GM18867 (cell line): ENCODE results near the gene RANBP17.
A peak's percentile ranks its signal among the peaks of the same experiment; 100 is the strongest.
"Not testable (repeated sequence)": the region's sequence is repeated elsewhere in the genome, so short reads cannot be mapped to it uniquely, and the experiment has no call there.

ENCODE experiments used
- ATAC-seq: cut with Tn5 transposase; IDR thresholded peaks from one replicate; pipeline ENCODE4 v1.9.1; 2021; ENCODE audit warnings: mild to moderate bottlenecking, moderate library complexity; ENCODE audit not compliant: unreplicated experiment

The RANBP17 gene

DNA sequence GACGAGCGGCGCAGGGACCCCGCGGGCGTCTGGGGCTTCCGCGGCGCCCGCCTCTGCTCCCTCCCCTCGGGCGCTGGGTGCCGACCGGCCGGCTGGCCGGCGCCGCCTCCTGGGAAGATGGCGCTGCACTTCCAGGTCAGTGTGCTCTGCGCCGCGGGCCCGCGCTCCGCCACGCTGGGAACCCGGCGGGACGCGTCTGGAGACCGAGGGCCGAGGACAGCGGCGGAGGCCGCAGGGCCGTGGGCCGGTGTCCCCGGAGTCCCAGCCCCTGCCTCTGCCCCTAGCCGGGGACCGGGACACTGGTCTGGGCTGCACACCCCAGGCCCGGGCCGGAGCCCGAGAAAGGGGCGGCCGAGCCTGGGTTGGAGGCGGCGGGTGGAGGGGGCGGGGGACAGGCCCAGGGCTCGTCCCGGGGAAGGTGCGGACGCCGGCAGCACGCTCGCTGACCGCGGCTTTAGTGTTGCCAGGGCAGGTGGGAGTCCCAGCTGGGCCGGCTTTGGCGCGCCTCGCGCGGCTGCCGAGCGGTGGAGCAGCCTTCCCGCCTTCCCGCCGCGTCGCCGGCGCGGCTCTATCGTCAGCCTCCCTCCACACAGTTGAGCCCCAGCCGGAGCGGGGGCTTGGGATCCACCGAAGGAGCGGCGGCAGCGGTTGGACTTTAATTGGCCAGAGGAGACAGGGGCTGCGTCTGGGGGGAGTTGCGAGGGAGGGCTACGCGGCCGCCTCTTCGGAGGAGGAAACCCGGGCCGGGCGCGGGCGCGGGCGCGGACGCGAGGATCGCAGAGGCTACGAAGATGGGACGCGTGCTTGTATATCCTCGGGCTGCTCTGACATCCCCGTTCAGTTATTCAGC lies at the start of gene RANBP17:
TSS of gene RANBP17 (plus strand) at position 102 of the 850 bp plus-strand sequence.
- ATAC-seq, result no peak

DNA sequence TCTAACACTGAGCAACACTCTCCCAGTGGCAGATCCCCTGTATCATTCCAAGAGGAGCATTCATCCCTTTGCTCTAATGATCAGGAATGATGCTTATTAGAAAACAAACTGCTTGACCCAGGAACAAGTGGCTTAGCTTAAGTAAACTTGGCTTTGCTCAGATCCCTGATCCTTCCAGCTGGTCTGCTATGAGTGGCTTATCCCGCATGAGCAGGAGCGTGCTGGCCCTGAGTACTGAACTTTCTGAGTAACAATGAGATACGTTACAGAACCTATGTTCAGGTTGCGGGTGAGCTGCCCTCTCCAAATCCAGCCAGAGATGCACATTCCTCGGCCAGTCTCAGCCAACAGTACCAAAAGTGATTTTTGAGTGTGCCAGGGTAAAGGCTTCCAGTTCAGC lies 48.6 kb upstream of the RANBP17 start:
- ATAC-seq, result no peak

DNA sequence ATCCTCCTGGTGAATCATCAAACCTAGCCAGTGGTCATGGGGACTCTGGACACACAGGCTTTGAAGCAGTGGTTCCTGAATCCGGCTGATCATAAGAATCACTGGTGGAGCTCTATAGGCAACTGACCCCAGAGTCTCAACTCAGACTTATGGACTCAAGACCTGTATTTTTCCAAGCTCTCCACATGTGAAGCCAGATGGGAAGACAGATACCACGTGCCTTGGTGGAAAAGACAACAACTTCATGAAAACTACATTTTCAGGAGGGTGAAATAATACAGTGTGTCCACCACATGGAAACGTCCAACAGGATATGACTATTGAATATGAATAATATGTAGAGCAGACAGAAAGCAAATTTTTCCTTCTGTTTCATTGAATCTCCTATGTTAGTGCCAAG lies 44.6 kb upstream of the RANBP17 start:
- ATAC-seq, result no peak

DNA sequence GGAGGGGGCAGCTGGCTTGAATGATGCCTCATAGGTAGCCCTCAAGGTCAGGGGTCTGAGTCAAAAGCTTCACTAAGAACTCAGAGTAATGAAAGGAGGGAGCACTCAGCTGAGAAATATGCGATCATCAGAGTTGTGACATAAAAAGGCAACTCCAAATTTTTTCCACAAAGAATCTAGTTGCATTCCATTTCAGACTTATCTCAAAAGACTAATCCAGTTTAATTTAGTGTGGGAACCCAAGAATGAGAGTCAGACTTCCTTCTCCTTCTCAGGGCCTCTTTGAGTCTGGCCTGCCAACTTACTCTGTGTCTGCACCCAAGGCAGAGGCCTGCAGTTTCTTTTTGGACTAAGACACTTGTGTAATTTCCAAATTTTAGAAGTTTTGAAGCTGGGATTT lies 43.6 kb upstream of the RANBP17 start:
- no peak for ATAC-seq

DNA sequence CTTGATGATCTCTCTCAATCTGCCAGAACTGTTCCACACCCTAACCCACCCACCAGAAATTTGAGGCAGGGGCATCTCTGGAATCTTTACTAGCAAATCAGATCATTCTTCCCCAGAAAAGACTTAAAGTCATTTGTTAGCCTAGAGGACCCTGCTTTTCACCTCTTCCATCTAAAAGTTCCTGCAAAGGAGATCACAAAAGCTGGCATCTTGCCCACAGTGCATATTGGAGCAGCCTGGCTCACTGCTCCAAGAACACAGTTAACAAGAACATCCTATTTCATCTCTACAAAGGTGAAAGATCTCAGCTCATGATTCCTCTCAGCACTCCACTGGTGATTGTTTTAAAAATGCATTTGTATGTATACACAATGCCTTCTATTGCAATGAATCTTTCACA lies 42.0 kb upstream of the RANBP17 start:
- no peak for ATAC-seq

DNA sequence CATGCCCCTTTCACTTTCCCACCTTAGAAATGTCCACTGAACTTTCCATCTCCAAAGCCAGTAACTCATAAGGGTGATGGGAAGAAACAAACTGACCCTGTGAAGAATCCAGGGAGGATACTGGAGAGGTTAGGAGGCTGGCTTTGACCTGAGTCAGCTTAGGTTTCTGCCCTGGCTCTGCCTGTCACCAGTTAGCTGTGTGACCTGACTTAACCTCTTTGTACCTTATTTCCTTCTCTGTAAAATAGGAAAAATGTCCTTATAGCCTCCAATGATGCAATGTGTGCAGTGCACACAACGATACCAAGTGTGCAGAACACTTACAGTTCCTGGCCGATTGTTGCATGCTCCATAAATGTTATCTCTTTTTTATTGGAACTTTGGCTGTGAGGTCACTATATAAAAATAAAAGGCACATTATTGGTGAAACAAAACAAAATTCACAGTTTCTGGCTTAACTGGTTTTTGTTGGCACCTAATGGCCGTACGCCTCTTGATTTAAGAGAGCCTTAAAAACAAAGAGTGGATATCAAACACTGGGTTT lies 40.5 kb upstream of the RANBP17 start:
- no peak for ATAC-seq

DNA sequence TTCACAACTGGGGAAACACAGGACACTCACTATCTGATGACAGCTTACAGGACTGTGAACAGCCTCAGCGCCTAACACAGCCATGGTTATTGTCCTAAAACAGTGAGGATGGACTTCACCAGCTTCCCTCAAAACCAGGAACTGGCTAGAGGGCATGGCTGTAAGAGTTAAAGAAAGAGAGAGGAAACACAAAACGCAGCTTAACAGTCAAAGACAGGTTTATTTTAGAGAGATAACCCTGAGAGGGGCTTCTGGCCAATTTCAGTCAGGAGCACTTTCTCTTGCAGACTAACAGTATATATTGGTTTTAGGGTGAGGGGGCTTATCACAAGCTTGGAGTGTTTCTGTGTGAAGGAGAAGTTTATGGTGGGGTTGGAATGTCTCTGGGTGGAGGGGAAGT lies 35.7 kb upstream of the RANBP17 start:
- no peak for ATAC-seq

DNA sequence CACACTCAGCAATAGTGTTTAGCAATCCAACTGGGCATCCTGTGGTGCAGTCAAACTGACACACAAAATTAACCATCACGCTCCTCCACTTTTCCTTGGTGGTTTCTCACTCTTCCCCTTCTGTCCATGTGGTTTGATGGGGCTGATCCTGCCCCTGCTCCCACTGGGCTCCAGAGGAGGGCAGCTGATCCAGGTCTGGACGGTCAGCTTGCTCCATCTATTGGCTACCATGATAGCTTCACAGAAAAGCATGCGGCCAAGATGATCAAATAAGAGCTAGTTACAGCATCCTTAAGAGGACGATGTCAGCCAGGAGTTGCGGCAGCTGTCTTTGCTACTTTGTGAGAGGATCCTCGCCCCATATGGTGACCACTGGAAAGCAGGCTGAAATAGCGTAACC lies 29.6 kb upstream of the RANBP17 start:
- ATAC-seq, result no peak

DNA sequence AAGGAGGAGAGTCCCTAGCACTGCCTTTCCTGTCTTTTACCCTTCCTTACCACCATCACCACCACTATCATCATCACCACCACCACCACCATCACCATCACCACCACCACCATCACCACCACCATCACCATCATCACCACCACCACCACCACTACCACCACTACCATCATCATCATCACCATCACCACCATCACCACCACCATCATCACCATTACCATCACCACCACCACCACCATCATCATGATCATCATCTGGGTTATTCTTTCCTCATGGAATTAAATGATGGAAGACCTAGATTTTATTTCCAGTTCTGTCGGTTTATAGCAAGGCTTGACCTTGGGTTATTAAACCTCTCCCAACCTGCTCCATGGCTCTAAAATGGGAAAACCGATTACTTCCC lies 27.8 kb upstream of the RANBP17 start:
- ATAC-seq, result not testable (repeated sequence)

DNA sequence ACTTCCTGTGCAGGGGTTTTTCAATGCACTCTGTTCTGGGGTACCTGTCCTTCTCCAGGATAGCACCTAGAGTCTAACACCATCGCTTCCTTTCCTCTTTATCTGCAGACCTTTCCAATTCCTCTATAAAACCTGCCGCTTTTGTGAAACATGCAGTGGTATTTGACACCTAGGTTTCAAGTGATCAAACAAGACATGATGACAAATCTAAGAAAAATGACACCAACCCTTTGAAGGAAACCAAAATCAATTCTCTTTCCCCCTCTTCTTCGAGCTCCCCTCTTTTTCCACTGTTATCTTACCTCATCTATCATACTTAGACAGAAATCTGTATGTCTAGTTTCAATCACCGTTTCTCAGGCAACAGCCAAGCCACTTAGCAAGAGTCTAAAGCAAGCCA lies 25.6 kb upstream of the RANBP17 start:
- ATAC-seq, result no peak

DNA sequence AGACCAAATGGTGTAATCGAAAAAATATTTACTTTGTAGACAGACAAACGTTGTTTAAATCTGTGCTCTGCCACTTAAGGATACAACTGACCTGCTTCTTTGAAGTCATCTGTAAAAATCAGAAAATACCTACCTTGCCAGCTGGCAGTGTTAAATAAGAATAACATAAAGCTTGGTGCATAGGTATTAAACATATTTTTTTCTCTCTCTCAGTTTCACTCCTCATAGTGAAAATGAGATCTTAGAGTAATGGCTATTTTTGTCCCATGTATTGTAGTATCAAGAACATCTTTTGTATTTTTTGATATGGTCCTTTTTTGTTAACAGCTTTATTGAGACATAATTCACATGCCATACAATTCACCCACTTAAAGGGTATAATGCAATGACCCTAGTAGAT lies 17.9 kb upstream of the RANBP17 start:
- peak; percentile 82 for ATAC-seq

DNA sequence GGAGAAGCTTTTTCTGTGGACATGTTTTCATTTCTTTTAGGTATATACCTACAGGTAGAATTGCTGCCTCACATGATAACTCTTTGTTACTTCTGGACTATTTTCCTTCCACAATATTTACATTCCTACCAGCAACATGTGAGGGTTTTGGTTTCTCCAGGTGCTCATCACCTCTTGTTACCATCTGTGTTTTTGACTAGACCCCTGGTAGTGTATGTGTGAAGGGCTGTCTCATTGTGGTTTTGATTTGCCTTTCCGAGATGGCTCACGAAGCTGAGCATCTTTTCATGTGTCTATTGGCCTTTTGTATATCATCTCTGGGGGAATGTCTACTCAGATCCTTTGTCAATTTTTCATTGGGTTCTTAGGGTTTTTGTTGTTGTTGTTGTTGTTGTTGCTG lies 17.2 kb upstream of the RANBP17 start:
- ATAC-seq, result peak; percentile 43

DNA sequence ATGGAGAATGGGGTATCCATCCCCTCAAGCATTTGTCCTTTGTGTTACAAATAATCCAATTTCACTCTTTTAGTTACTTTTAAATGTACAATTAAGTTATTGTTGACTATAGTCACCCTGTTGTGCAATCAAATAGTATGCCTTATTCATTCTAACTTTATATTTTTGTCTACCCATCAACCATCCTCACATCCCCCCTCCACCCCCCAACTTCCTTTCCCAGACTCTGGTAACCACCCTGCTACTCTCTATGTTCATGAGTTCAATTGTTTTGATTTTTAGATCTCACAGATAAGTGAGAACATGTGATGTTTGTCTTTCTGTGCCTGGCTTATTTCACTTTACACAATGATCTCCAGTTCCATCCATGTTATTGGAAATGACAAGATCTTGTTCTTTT lies 15.4 kb upstream of the RANBP17 start:
- ATAC-seq, result no peak

DNA sequence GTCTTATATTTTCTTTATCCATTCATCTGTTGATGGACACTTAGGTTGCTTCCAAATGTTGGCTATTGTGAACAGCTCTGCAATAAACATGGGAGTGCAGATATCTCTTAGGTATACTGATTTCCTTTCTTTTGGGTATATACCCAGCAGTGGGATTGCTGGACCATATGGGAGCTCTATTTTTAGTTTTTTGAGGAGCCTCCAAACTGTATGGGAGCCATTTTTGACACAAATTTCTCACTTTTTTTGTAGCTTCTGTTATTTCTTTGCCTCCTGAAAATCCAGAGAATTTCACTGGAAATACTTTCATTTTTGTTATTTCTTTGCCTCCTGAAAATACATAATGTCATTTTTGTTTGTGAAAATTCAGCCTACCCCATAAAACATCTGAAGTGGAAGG lies 15.0 kb upstream of the RANBP17 start:
- no peak for ATAC-seq

DNA sequence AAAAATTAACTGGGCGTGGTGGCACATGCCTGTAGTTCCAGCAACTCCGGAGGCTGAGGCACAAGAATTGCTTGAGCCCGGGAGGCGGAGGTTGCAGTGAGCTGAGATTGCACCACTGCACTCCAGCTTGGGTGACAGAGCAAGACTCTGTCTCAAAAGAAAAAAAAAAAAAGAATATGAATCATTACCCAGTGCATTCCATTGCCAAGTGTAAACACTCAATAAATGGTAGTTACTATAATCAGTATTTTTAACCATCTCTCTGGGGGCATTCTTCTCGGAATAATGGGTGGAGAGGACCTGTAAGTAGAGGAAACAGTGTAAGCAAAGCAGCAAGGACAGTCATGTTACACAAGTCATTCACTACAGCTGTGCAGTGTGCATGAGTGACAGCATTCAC lies 13.8 kb upstream of the RANBP17 start:
- no peak for ATAC-seq

DNA sequence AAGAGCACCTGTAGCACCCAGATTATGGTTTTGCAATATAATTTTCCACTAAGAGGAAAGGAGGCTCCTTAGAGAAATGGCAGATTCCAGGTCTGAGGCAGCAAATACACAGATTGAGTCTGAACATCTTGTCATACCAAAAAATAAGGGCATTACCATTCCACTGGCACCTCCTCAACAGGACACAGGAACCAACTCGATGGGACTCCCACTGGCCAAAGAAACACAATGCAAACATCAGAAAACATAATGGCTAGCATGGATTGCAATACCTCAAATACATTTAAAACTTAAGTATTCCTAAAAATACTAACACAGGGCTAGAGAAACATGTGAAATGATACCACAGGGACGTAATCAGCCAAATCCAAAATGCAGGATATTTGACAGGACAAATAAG lies 12.4 kb upstream of the RANBP17 start:
- no peak for ATAC-seq

DNA sequence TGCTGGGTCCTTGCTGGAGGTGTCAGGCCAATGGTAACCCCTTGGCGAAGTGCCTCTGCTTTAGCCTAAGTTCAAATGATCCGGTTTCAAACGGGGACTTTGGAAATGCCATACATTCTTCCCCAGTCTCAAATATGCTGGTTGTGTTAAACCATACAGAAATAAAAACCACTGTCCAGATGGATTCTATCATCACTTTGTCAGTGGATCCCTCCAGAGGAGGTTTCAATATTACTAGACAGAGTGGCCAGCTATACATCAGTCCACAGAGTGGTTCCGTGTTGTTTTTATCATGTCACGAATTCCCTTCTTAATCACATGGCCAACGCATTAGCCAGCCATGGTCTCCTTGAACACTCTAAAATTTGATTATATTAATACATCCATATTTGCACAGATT lies 7.3 kb upstream of the RANBP17 start:
- ATAC-seq, result no peak

DNA sequence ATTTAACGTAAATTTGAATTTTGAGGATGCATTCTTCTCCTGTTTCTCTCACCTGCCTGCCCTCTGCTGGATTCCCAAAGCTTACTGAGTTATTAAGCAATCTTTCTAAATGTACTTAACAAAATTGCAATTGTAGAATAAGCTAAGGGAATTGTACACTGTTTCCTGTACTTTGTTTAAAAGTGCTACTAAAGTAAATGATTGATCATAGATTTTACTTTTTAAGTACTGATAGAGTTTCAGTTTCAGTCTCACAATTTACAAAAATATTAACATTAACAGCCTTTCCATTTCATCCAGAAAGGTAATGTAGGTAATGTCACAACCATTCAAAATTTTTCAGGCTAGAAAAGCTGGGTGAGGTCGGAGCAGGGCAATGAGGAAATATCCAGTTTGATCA lies 4.8 kb upstream of the RANBP17 start:
- no peak for ATAC-seq

DNA sequence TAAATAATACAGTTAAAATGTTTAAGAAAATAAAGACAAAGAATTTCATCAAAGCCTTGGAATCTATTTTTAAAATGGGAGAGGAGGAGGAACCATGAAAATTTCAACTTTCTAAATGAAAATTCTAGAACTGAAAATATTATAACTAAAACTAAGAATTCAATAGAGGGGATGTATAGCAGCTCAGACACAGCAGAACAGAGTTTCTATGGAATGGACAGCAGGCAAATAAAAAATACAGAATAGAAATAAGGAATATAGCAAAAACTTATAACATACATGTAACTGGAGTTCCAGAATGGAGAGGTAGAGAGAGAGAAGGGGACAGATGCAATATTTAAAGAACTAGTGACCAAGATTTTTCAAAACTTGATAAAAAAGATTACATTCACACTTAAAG lies 1.4 kb upstream of the RANBP17 start:
- no peak for ATAC-seq

DNA sequence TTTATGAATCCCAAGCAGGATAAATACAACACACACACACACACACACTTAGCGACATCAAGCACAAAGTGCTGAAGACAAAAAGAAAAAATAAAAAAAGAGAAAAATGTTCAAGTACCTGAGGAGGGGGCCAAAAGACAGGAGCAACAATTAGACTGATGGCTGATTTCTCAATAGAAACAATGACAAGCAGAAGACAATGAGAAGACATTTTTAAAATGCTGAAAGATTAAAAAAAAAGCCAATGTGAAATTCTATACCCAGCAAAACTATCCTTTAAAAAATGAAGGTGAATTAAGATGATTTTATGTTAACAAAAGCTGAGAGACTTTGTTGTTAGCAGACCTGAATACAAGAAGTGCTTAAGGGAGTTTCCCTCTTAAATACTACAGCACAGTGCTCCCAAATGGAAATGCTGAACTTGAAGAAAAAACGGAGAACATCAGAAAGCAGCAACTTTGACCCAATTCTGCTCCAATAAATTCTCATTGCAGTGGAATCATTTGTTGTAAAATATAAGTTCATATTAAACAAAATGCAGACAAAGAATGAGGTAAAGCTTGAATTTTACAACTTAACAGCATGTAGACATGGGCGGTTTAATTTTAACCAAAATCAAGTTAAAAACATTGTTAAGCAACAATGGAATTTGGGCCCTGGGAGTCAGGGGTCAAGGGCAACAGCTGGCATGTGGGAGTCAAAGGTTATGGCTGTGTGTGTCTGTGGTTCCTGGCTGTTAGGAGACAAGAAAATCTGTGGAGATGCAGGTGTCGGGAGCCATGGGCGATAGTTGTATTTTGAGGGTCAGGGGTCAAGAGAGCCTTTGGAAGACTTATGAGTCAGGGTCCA lies 776 bp upstream of the RANBP17 start:
- ATAC-seq, result no peak

DNA sequence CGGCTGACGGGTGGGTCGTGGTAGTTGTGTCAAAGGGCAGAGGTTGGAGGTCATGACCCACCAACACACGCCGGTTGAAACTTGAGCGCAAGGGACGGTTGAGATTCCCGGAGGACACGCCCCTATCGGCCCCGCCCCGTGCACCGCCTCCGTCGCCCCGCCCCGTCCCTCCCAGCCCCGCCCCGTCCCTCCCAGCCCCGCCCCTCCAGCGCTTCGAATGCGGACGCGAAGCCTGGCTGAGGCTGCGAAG lies 226 bp upstream of the RANBP17 start:
- ATAC-seq, result no peak

DNA sequence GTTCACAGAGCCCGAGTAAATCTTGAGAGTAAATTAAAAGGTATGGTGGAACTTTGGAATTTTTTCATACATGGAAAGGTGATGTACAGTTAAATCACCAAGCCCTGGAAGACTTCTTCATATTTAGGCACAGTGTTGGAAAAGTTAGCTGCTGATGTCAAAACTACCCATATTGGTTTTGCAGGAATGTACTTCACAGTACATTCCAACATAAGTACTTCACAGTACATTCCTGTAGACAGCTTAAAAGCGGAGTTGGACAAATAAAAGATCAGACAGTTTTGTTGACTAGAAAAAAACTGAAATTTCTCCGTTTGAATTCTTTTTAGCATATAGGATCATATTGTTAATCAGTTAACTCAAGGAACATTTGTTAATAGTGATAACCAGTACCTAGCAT lies 1.8 kb downstream of the RANBP17 start:
- ATAC-seq, result no peak
